ENCODE data around the gene TMEM120B.
A peak's percentile ranks its signal among the peaks of the same experiment; 100 is the strongest.
"Not testable (repeated sequence)": the region's sequence is repeated elsewhere in the genome, so short reads cannot be mapped to it uniquely, and the experiment has no call there.

The TMEM120B gene

GRCh38 chr12:121709478-121709961, 3.0 kb upstream of the TMEM120B start:
- peak; percentile 85 for DNase-seq

- DNase-seq, result no peak
These were observed 977 bp upstream of the TMEM120B start for GRCh38 chr12:121711361-121712189.

- DNase-seq, result no peak
These were observed 427 bp upstream of the TMEM120B start for GRCh38 chr12:121712190-121712460.

- no peak for DNase-seq
These were observed 765 bp downstream of the TMEM120B start for GRCh38 chr12:121713257-121713777.

GRCh38 chr12:121713793-121714192, 1.2 kb downstream of the TMEM120B start:
- DNase-seq, result no peak

GRCh38 chr12:121715055-121715454, 2.5 kb downstream of the TMEM120B start:
- not testable (repeated sequence) for DNase-seq

GRCh38 chr12:121715862-121716435, 3.4 kb downstream of the TMEM120B start:
- DNase-seq, result no peak

- DNase-seq, result peak; percentile 82
These were observed 4.6 kb downstream of the TMEM120B start for GRCh38 chr12:121717041-121717699.

GRCh38 chr12:121718653-121719239, 6.2 kb downstream of the TMEM120B start:
- DNase-seq, result no peak

- DNase-seq, result peak; percentile 95
These were observed 7.4 kb downstream of the TMEM120B start for GRCh38 chr12:121719926-121720414.

GRCh38 chr12:121720762-121721161, 8.2 kb downstream of the TMEM120B start:
- DNase-seq, result no peak

GRCh38 chr12:121722511-121722910, 10.0 kb downstream of the TMEM120B start:
- DNase-seq, result no peak

GRCh38 chr12:121723200-121723599, 10.6 kb downstream of the TMEM120B start:
- no peak for DNase-seq

GRCh38 chr12:121724925-121725324, 12.4 kb downstream of the TMEM120B start:
- no peak for DNase-seq

- no peak for DNase-seq
These were observed 12.9 kb downstream of the TMEM120B start for GRCh38 chr12:121725423-121725822.

- no peak for DNase-seq
These were observed 16.5 kb downstream of the TMEM120B start for GRCh38 chr12:121729021-121729420.

GRCh38 chr12:121731473-121731872, 18.9 kb downstream of the TMEM120B start:
- DNase-seq, result no peak

GRCh38 chr12:121733849-121734248, 21.3 kb downstream of the TMEM120B start:
- no peak for DNase-seq

GRCh38 chr12:121738340-121738858, 25.8 kb downstream of the TMEM120B start:
- DNase-seq, result no peak

- DNase-seq, result no peak
These were observed 28.3 kb downstream of the TMEM120B start for GRCh38 chr12:121740847-121741246.

GRCh38 chr12:121741743-121742142, 29.2 kb downstream of the TMEM120B start:
- DNase-seq, result peak; percentile 47

GRCh38 chr12:121745545-121745944, 33.0 kb downstream of the TMEM120B start:
- not testable (repeated sequence) for DNase-seq

- no peak for DNase-seq
These were observed 35.6 kb downstream of the TMEM120B start for GRCh38 chr12:121748218-121748570.
